ENCODE data around the gene IRF7. TPM values are rescaled to one million over a fixed set of nuclear protein-coding genes. Genes with fewer than 3 reads are reported as not detected.

The IRF7 gene
- total and polyA plus RNA-seq, 9 of the 15 experiments (the other 6 are each of a cell fraction or from before 2014, with no cell fraction given): 0.27 to 7.6 (median 1.8) TPM

- DNase-seq (ENCODE audit: extremely low read depth in 1 of 4, low spot score in 3 of 4) (no peak), FAIRE-seq (no peak), ATAC-seq (no peak)
- POLR2A ChIA-PET: interaction anchor here (0.6 to 1.5 kb wide), 3 partner anchors 12 to 133 kb away, joined by 3 to 4 read pairs (median 3); partner anchors contain the start of gene TMEM80
- H3K4me1 ChIP-seq (replicated peaks in 1 of 2; ENCODE audit: control insufficient read depth in 2 of 2, insufficient read depth in 2 of 2, low read length in 2 of 2): peaks cover 34 to 84% of the 10 kb centered on the region in 2 experiments
- peaks cover 2% of the 10 kb centered on the region for H3K9me1 ChIP-seq (ENCODE audit: control insufficient read depth, insufficient read depth, low read length)
- no peaks in the 10 kb centered on the region for H3K27me3 ChIP-seq (ENCODE audit: control insufficient read depth in 2 of 2, insufficient read depth in 2 of 2, low read length in 2 of 2)
- no TSS peak for BruUV-seq (replicated peaks)
- no peak overlapping the region for H2AFZ ChIP-seq (ENCODE audit: low read depth, low read length)
- no peak overlapping the region for H3K27ac ChIP-seq (ENCODE audit: extremely low read depth, low read depth, low read length)
- intact Hi-C loops (cut with micrococcal nuclease): loop anchor here (10.0 kb wide), 1 partner anchor 232 kb away; the partner anchor contains the start of genes CEND1 and SLC25A22
- WGBS (ENCODE audit: insufficient coverage, low coverage, missing lambda C conversion rate): 96% methylated on average over 15 of the region's 18 CpGs
- peaks cover 33% of the 10 kb centered on the region; the same call in 2 of the 3 replicates for H3K36me3 ChIP-seq (ENCODE audit: control insufficient read depth, insufficient read depth, low read length)
- peak; percentile 50; the same call in 1 of the 2 replicates for TF ChIP-seq POLR2G (IDR thresholded peaks at IDR 0.05; ENCODE audit: low read depth, low read length)
- no peak for TF ChIP-seq EWSR1 (IDR thresholded peaks at IDR 0.05; ENCODE audit: borderline replicate concordance, low read depth, partially characterized antibody)
- H3K4me3 ChIP-seq: no peak overlapping the region
- in situ Hi-C loops (cut with MboI): no loop called here
- H3K79me2 ChIP-seq (ENCODE audit: control insufficient read depth, insufficient read depth, low read length): peaks cover 46% of the 10 kb centered on the region
- H3K9me3 ChIP-seq (replicated peaks; ENCODE audit: control insufficient read depth, insufficient read depth, low read depth, low read length): no peaks in the 10 kb centered on the region
- H3K9ac ChIP-seq (ENCODE audit: insufficient read depth in 1 of 2, low read depth in 2 of 2, low read length in 2 of 2): peak overlapping the region in 1 of 2 experiments; percentile 9; a peak in 2 of 4 replicates
- no peak overlapping the region for H3K4me2 ChIP-seq (ENCODE audit: insufficient read depth, low read length)
- 0 out of 2 replicates have a peak, but pooled peaks cover 5% of the 10 kb centered on the region for H4K20me1 ChIP-seq (replicated peaks; ENCODE audit: control insufficient read depth, insufficient read depth, low read length)
- CTCF ChIA-PET (ENCODE audit: low intra/inter-chr PET ratio): no interaction called here
These were observed 52.5 kb downstream of the IRF7 start for GRCh38 chr11:563066-563811.

MicroRNA genes within 50 kb of the gene (microRNA counts, 767-probe panel; counts per million panel counts)
- microRNA hsa-miR-210: 2,828 counts per million, percentile 67 among the panel's probes with 10 or more counts

Small RNAs within 50 kb of the gene (microRNA-seq; reads per million reads assigned to microRNA genes)
- 898 reads per million, percentile 92 among the genes with 10 or more reads in this experiment for gene MIR210 (ENCODE audit: borderline microRNAs expressed)

Small RNAs within 50 kb of the gene (small RNA-seq; reads per million reads assigned to genes)
- 54.9 reads per million, percentile 98 among the genes with 10 or more reads in this experiment for gene MIR210

Other genes starting within 250 kb of the IRF7 start
Only the 7 nearest of the 28 such genes appear.
- gene LRRC56, start 78.4 kb downstream of the IRF7 start, total RNA-seq (2014; rRNA removed): 1.5 and 1.6 TPM in 2 replicates
- 0.13 and 0.22 TPM in 2 replicates for gene LRRC56, start 78.4 kb downstream of the IRF7 start, total RNA-seq (2014; rRNA removed; fragmentation: Illumina TruSeq; extraction: Trizol)
- 1.0 and 1.3 TPM in 2 replicates for gene LRRC56, start 78.4 kb downstream of the IRF7 start, total RNA-seq (2015; rRNA removed; fragmentation: Illumina TruSeq; extraction: Trizol)
- 3.4 and 4.5 TPM in 2 replicates for gene LRRC56, start 78.4 kb downstream of the IRF7 start, total RNA-seq (2021)
- 1.0 and 1.6 TPM in 2 replicates for gene LRRC56, start 78.4 kb downstream of the IRF7 start, polyA plus RNA-seq (2011; rRNA removed)
- 0.61 and 1.4 TPM in 2 replicates for gene LRRC56, start 78.4 kb downstream of the IRF7 start, polyA plus RNA-seq (2014; fragmentation: Illumina TruSeq; extraction: Trizol)
- gene LRRC56, start 78.4 kb downstream of the IRF7 start, polyA plus RNA-seq (2014; fragmentation: Nextera tagmentation; extraction: Ambion mirVana): under 1 TPM in 1 of 2 experiments, not detected in 1; 0.03 TPM
- gene LRRC56, start 78.4 kb downstream of the IRF7 start, polyA plus RNA-seq (2014; rRNA removed): 3.6 and 4.3 TPM in 2 replicates
- 2.0 and 2.9 TPM in 2 replicates for gene LMNTD2, start 55.2 kb downstream of the IRF7 start, total RNA-seq (2014; rRNA removed)
- 0.19 TPM in 1 of 2 replicates, not detected in the other for gene LMNTD2, start 55.2 kb downstream of the IRF7 start, total RNA-seq (2014; rRNA removed; fragmentation: Illumina TruSeq; extraction: Trizol)
- gene LMNTD2, start 55.2 kb downstream of the IRF7 start, total RNA-seq (2015; rRNA removed; fragmentation: Illumina TruSeq; extraction: Trizol): 0.98 and 1.1 TPM in 2 replicates
- 3.5 and 3.9 TPM in 2 replicates for gene LMNTD2, start 55.2 kb downstream of the IRF7 start, total RNA-seq (2021)
- 1.1 and 2.8 TPM in 2 replicates for gene LMNTD2, start 55.2 kb downstream of the IRF7 start, polyA plus RNA-seq (2011; rRNA removed)
- 0.48 and 0.98 TPM in 2 replicates for gene LMNTD2, start 55.2 kb downstream of the IRF7 start, polyA plus RNA-seq (2014; fragmentation: Illumina TruSeq; extraction: Trizol)
- not detected for gene LMNTD2, start 55.2 kb downstream of the IRF7 start, polyA plus RNA-seq (2014; fragmentation: Nextera tagmentation; extraction: Ambion mirVana)
- gene LMNTD2, start 55.2 kb downstream of the IRF7 start, polyA plus RNA-seq (2014; rRNA removed): 1.8 and 4.2 TPM in 2 replicates
- gene RASSF7, start 55.0 kb downstream of the IRF7 start, total RNA-seq (2014; rRNA removed): 45.2 and 50.3 TPM in 2 replicates
- 1.1 and 2.2 TPM in 2 replicates for gene RASSF7, start 55.0 kb downstream of the IRF7 start, total RNA-seq (2014; rRNA removed; fragmentation: Illumina TruSeq; extraction: Trizol)
- gene RASSF7, start 55.0 kb downstream of the IRF7 start, total RNA-seq (2015; rRNA removed; fragmentation: Illumina TruSeq; extraction: Trizol): 16.2 and 18.6 TPM in 2 replicates
- gene RASSF7, start 55.0 kb downstream of the IRF7 start, total RNA-seq (2021): 30.5 and 31.7 TPM in 2 replicates
- gene RASSF7, start 55.0 kb downstream of the IRF7 start, polyA plus RNA-seq (2011; rRNA removed): 19.8 and 30.3 TPM in 2 replicates
- 3.0 and 17.0 TPM in 2 replicates for gene RASSF7, start 55.0 kb downstream of the IRF7 start, polyA plus RNA-seq (2014; fragmentation: Illumina TruSeq; extraction: Trizol)
- gene RASSF7, start 55.0 kb downstream of the IRF7 start, polyA plus RNA-seq (2014; fragmentation: Nextera tagmentation; extraction: Ambion mirVana): under 1 TPM; 0.41 to 0.92 TPM
- 44.3 and 52.7 TPM in 2 replicates for gene RASSF7, start 55.0 kb downstream of the IRF7 start, polyA plus RNA-seq (2014; rRNA removed)
- 20.4 and 28.6 TPM in 2 replicates for gene PHRF1, start 39.5 kb downstream of the IRF7 start, total RNA-seq (2014; rRNA removed)
- 4.2 and 4.9 TPM in 2 replicates for gene PHRF1, start 39.5 kb downstream of the IRF7 start, total RNA-seq (2014; rRNA removed; fragmentation: Illumina TruSeq; extraction: Trizol)
- 17.4 and 19.1 TPM in 2 replicates for gene PHRF1, start 39.5 kb downstream of the IRF7 start, total RNA-seq (2015; rRNA removed; fragmentation: Illumina TruSeq; extraction: Trizol)
- gene PHRF1, start 39.5 kb downstream of the IRF7 start, total RNA-seq (2021): 34.5 and 37.2 TPM in 2 replicates
- gene PHRF1, start 39.5 kb downstream of the IRF7 start, polyA plus RNA-seq (2011; rRNA removed): 7.5 and 10.5 TPM in 2 replicates
- 7.7 and 14.5 TPM in 2 replicates for gene PHRF1, start 39.5 kb downstream of the IRF7 start, polyA plus RNA-seq (2014; fragmentation: Illumina TruSeq; extraction: Trizol)
- gene PHRF1, start 39.5 kb downstream of the IRF7 start, polyA plus RNA-seq (2014; fragmentation: Nextera tagmentation; extraction: Ambion mirVana): under 1 TPM; 0.07 to 0.18 TPM
- gene PHRF1, start 39.5 kb downstream of the IRF7 start, polyA plus RNA-seq (2014; rRNA removed): 16.9 and 19.9 TPM in 2 replicates
- gene CDHR5, start 9.0 kb upstream of the IRF7 start, total RNA-seq (2014; rRNA removed): not detected in 2 replicates
- not detected in 2 replicates for gene CDHR5, start 9.0 kb upstream of the IRF7 start, total RNA-seq (2014; rRNA removed; fragmentation: Illumina TruSeq; extraction: Trizol)
- gene CDHR5, start 9.0 kb upstream of the IRF7 start, total RNA-seq (2015; rRNA removed; fragmentation: Illumina TruSeq; extraction: Trizol): not detected in 2 replicates
- gene CDHR5, start 9.0 kb upstream of the IRF7 start, total RNA-seq (2021): 0.16 TPM in 1 of 2 replicates, not detected in the other
- gene CDHR5, start 9.0 kb upstream of the IRF7 start, polyA plus RNA-seq (2011; rRNA removed): not detected in 2 replicates
- not detected in 2 replicates for gene CDHR5, start 9.0 kb upstream of the IRF7 start, polyA plus RNA-seq (2014; fragmentation: Illumina TruSeq; extraction: Trizol)
- not detected for gene CDHR5, start 9.0 kb upstream of the IRF7 start, polyA plus RNA-seq (2014; fragmentation: Nextera tagmentation; extraction: Ambion mirVana)
- gene CDHR5, start 9.0 kb upstream of the IRF7 start, polyA plus RNA-seq (2014; rRNA removed): not detected in 2 replicates
- not detected in 2 replicates for gene SCT, start 11.2 kb upstream of the IRF7 start, total RNA-seq (2014; rRNA removed)
- not detected in 2 replicates for gene SCT, start 11.2 kb upstream of the IRF7 start, total RNA-seq (2014; rRNA removed; fragmentation: Illumina TruSeq; extraction: Trizol)
- not detected in 2 replicates for gene SCT, start 11.2 kb upstream of the IRF7 start, total RNA-seq (2015; rRNA removed; fragmentation: Illumina TruSeq; extraction: Trizol)
- gene SCT, start 11.2 kb upstream of the IRF7 start, total RNA-seq (2021): not detected in 2 replicates
- gene SCT, start 11.2 kb upstream of the IRF7 start, polyA plus RNA-seq (2011; rRNA removed): not detected in 2 replicates
- not detected in 2 replicates for gene SCT, start 11.2 kb upstream of the IRF7 start, polyA plus RNA-seq (2014; fragmentation: Illumina TruSeq; extraction: Trizol)
- not detected for gene SCT, start 11.2 kb upstream of the IRF7 start, polyA plus RNA-seq (2014; fragmentation: Nextera tagmentation; extraction: Ambion mirVana)
- gene SCT, start 11.2 kb upstream of the IRF7 start, polyA plus RNA-seq (2014; rRNA removed): not detected in 2 replicates
- gene DRD4, start 21.3 kb upstream of the IRF7 start, total RNA-seq (2014; rRNA removed): 0.24 TPM in 1 of 2 replicates, not detected in the other
- gene DRD4, start 21.3 kb upstream of the IRF7 start, total RNA-seq (2014; rRNA removed; fragmentation: Illumina TruSeq; extraction: Trizol): not detected in 2 replicates
- gene DRD4, start 21.3 kb upstream of the IRF7 start, total RNA-seq (2015; rRNA removed; fragmentation: Illumina TruSeq; extraction: Trizol): 0.14 TPM in 1 of 2 replicates, not detected in the other
- 0.95 and 1.4 TPM in 2 replicates for gene DRD4, start 21.3 kb upstream of the IRF7 start, total RNA-seq (2021)
- 0.11 TPM in 1 of 2 replicates, not detected in the other for gene DRD4, start 21.3 kb upstream of the IRF7 start, polyA plus RNA-seq (2011; rRNA removed)
- 0.11 TPM in 1 of 2 replicates, not detected in the other for gene DRD4, start 21.3 kb upstream of the IRF7 start, polyA plus RNA-seq (2014; fragmentation: Illumina TruSeq; extraction: Trizol)
- under 1 TPM in 1 of 2 experiments, not detected in 1; 0.04 TPM for gene DRD4, start 21.3 kb upstream of the IRF7 start, polyA plus RNA-seq (2014; fragmentation: Nextera tagmentation; extraction: Ambion mirVana)
- gene DRD4, start 21.3 kb upstream of the IRF7 start, polyA plus RNA-seq (2014; rRNA removed): 0.27 and 0.49 TPM in 2 replicates